Mammary epithelial cell (primary cell): ENCODE data around the gene ZNF236.

ENCODE experiments used
- CTCF ChIP-seq, 2 donors: IDR thresholded peaks in 1 of 2; conservative IDR thresholded peaks in 1 of 2; 2 replicates each; pipeline ENCODE4 v1.5.1; 2011 to 2012; ENCODE audit warnings: inconsistent platforms in 2 of 2, low read length in 2 of 2, mild to moderate bottlenecking in 2 of 2, control low read depth in 1 of 2, low read depth in 1 of 2; ENCODE audit not compliant: insufficient read depth in 1 of 2; ENCODE audit errors: extremely low read depth in 1 of 2
- EZH2 ChIP-seq: IDR thresholded peaks from 2 replicates; pipeline ENCODE4 v1.6.1; 2012; ENCODE audit warnings: low read length, inconsistent platforms, borderline replicate concordance

- TF ChIP-seq CTCF (conservative IDR thresholded peaks at IDR 0.05 in 1 of 2, IDR thresholded peaks at IDR 0.05 in 1 of 2; ENCODE audit: extremely low read depth in 1 of 2, insufficient read depth in 1 of 2, low read depth in 1 of 2, low read length in 2 of 2): peak; percentile 26 to 31
- TF ChIP-seq EZH2: no peak
These were observed 17.1 kb upstream of the ZNF236 start for GRCh38 chr18:76805221-76805620.
